Stimulated activated CD8-positive, alpha-beta memory T cell treated with anti-CD3 and anti-CD28 coated beads, Interleukin-7, amount 100 ng/mL, for 48 hours (primary cell): ENCODE results near the gene ZC3H18.

Experiments
- DNase-seq, 2 donors: peaks; one replicate each; pipeline ENCODE4 v3.0.0-alpha.2; 2020; ENCODE audit warnings: low read depth in 1 of 2; ENCODE audit errors: extremely low read depth in 1 of 2

Gene ZC3H18

DNA sequence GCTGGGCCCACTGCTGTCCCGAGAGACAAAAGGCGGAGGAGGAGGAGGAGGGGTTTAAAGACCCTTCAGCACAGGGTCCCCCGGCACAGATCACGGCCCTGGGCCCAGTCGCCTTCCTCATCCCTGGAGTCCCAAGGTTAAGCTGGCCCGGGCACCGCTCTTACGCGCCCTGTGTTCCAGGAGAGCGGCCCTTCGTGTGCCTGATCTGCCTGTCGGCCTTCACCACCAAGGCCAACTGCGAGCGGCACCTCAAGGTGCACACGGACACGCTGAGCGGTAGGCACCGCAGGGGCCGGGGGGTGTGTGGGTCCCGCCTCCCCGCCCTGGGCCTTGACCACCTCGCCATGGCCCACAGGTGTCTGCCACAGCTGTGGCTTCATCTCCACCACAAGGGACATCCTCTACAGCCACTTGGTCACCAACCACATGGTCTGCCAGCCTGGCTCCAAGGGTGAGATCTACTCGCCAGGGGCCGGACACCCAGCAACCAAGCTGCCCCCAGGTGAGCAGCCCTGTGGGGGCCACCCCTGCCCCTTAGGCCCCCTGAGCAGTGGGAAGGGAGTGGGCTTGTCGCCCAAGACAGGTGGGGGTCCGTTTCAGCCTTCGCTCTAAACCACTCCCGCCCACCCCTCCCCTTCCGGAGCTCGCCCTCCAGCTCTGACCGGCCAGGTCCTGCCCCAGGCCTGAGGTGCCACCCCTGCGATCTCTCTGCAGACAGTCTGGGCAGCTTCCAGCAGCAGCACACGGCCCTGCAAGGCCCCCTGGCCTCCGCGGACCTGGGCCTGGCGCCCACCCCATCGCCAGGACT lies 37.6 kb upstream of the ZC3H18 start:
- no peak for DNase-seq

DNA sequence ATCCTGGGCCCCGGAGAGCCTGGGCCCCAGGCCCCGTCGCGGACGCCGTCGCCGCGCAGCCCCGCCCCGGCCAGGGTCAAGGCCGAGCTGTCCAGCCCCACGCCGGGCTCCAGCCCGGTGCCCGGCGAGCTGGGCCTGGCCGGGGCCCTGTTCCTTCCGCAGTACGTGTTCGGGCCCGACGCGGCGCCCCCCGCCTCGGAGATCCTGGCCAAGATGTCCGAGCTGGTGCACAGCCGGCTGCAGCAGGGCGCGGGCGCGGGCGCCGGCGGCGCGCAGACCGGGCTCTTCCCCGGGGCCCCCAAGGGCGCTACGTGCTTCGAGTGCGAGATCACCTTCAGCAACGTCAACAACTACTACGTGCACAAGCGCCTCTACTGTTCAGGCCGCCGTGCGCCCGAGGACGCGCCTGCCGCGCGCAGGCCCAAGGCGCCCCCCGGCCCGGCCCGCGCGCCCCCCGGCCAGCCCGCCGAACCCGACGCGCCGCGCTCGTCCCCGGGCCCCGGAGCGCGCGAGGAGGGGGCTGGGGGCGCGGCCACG lies 36.8 kb upstream of the ZC3H18 start:
- DNase-seq, result no peak

DNA sequence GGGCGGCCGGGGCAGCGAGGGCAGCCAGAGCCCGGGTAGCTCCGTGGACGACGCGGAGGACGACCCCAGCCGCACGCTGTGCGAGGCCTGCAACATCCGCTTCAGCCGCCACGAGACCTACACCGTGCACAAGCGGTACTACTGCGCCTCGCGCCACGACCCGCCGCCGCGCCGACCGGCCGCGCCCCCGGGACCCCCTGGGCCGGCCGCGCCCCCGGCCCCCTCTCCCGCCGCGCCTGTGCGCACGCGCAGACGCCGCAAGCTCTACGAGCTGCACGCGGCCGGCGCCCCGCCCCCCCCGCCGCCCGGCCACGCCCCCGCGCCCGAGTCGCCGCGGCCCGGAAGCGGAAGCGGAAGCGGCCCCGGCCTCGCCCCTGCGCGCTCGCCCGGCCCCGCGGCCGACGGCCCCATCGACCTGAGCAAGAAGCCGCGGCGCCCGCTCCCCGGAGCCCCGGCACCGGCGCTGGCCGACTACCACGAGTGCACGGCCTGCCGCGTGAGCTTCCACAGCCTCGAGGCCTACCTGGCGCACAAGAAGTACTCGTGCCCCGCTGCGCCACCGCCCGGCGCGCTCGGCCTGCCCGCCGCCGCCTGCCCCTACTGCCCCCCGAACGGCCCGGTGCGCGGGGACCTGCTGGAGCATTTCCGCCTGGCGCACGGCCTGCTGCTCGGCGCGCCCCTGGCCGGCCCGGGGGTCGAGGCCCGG lies 36.1 kb upstream of the ZC3H18 start:
- peak; percentile 45 to 69 for DNase-seq

DNA sequence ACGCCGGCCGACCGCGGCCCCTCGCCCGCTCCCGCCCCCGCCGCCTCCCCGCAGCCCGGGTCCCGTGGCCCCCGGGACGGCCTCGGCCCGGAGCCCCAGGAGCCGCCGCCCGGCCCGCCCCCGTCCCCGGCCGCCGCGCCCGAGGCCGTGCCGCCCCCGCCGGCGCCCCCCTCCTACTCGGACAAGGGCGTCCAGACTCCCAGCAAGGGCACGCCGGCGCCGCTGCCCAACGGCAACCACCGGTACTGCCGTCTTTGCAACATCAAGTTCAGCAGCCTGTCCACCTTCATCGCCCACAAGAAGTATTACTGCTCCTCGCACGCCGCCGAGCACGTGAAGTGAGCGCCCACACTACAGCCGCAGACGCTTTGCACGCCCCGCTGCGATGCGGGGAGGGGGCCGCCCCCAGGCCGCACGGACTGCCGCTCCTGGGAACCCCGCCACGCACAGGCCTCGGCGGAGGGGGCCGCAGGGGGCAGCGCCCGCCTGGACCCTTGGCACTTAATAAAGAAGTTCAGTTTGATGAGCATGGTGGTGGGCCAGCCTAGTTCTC lies 35.5 kb upstream of the ZC3H18 start:
- DNase-seq, result no peak

DNA sequence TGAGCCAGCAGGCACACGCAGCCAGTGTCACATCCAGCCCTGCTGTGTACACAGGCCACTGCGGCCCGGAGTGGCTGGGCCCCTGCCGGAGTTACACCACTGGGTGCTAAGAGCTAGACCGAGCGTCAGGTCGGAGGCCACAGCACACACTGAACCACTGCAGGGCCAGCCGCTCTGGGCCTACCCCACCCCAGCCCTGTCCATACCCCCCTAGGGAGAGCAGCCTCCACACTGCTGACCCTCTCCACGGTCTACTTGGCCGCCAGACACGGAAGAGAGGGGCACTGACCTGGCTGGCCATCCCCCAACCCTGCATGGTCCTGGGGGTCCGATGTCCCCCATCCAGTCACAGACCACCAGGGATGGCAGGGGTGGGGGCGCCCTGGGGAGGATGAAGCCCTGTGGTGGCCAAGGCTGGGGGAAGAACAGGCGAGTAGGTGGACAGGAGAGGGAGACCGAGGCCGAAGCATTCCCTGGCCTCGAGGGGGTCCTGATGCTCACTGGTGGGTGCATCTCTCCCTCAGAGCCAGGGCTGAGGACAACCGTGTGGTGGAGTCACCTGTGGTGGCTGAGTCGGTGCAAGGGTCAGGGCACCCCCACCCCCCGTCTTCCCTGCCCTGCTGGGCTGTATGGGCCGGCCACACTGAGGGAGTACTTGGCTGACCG lies 34.9 kb upstream of the ZC3H18 start:
- no peak for DNase-seq

DNA sequence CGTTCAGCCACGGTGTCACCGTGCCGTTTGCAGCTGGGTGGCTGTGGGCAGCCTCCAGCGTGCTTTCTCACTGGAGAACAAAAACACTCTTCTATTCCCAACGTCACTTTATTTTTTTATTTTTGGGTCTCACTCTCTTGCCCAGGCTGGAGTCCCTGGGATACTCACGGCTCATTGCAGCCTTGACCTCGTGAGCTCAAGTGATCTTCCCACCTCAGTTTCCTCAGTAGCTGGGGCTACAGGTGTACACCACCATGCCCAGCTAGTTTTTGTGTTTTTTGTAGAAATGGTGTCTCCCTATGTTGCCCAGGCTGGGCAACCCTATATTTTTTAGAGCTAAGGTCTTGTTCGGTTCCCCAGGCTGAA lies 34.4 kb upstream of the ZC3H18 start:
- DNase-seq, result no peak

DNA sequence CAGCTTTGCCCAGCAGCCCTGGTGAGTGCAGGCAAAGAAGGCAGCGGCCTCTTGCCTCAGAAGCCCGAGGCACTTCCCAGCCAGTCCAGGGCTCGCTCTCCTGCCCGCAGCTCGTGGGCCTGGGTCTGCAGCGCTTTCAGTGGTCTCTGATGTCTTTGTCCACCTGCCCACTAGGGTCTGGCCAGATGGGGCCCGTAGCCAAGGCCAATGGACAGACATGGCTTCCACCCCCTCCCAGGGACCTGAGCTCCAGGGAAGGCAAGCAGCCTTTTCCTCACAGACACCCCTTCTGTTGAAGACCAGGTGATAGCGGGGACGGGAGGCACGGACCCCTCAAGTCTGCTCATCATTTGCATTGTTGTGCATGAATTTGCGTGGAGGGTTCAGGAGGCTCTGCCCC lies 33.7 kb upstream of the ZC3H18 start:
- no peak for DNase-seq

DNA sequence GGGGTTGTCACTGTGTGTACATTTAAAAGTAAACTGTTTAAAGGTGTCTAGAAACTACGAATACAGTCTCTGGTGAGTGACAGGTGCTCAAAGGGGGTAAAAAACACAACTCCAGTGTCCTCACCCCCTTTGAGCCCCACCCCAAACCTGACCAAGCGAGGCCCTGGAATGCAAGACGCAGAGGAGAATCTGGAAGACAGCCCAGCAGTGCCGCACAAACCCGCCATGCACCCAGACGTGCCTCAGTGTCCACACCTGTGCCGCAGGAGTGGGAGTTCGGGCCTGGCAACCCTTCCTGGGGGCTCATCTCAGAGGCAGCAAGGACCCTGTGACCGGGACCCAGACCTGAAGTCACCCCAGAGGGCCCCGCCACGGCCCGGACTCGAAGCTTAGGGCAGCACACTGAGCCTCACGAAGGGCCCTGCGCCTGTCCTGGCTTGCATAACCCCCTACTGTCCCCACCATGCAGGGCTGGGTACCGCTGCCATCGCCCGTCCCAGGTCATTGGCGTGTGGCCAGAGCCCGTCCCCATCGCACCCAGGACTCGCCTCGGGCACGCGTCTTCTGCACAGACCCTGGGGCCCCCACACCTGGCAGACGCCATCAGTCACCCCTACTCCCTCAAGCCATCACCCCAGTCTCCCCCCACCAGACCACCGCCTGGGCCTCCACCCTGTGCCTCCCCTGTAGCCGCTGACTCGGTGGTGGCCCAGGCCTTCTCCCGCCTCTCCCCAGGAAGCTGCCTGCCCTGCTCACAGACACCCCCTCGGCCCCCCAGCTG lies 33.0 kb upstream of the ZC3H18 start:
- DNase-seq, result no peak

DNA sequence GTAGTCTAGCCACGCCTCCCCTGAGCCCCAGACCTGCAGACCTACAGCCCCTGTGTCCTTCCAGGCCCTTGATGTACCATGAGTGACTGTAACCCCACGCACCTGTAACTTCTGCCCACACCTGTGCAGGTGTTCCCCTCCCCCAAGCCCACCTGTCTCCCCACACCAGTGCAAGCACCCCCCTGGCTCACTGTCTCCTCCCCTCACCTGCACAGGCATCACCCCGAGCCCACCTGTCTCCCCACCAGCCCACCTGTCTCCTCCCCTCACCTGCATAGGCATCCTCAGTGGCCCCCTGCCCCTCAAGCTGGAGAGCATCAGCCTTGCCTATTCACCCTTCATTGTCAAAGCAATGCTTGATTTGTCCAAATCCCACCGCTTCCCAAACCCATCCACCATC lies 32.3 kb upstream of the ZC3H18 start:
- DNase-seq, result no peak

DNA sequence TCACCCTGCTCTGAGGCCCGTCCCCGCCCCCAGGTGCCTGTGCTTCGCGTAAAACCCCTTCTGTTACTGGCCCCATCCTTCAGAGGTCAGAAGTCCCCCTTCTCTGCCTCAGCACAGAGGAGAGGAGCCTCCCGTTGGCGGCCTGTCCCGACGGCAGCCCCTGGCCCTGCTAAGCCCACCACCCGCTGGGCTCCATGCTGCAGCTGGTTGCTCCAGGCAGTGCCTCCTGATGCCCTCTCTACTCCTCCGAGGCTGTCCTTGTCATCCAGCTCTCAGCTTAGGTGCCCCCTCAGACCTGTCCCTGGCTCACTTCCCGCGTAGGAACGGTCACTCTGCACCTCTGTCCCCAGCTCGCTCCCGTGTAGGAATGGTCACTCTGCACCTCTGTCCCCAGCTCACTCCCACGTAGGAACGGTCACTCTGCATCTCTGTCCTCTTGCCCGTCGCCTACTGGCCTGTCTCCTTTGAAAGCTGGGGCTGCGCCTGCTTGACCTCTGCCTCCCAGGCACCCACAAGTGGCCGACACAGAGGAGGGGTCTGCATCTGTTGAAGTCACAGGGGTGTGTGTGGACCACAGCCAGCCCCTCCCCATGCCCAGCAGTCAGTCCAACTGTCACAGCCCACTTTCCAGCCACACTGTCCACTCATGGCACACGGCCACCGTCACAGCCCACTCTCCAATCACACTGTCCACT lies 31.7 kb upstream of the ZC3H18 start:
- DNase-seq, result no peak

DNA sequence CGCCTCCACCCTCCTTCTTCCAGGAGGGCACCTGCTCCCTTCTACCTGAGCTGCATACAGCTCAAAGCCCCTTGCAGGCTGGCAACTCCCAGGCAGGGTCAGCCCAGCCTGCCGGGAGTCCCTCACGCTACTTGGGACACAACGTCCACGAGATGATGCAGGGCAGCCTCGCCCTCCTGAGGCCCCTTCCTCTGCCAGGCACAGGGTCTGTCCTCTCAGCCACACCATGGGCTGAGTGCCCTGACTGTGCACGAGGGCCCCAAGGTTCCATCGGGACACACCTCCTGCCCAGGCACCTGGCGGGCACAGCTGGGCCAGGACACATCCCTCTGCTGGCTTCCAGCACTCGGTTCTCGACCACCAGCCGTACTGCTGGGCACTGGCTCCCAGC lies 30.9 kb upstream of the ZC3H18 start:
- DNase-seq, result no peak

DNA sequence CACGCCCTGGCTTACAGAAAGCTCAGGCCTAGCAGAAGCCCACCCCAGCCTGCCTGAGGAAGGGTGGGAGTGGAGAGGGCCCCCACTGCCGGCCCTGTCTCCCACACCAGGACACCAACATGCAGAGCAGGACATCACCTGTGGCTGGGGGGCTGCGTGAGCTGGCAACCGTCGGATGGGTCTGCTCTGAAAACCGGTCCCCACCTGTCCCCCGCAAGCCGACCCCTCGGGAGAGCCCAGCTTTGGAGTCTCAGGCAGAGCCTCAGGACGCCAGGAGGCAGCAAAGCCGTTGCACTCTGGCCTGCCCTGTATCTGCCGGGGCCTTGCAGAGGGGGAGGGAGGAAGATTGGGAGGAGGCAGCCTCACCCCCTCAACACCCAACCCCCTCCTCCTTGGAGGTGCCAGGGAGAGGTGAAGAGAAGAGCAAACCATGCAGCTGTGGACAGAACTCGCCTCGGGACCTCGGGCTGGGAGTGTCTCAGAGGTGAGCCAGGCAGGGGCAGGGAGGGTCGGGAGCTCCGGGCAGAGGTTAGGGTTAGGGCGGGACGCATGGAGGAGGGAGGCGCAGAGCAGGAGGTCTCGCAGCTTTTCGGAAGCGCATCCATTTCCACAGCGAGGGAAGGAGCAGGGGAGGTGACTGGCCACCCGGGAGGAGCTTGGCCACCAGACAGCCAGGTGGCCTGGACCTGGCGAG lies 30.4 kb upstream of the ZC3H18 start:
- DNase-seq, result no peak

DNA sequence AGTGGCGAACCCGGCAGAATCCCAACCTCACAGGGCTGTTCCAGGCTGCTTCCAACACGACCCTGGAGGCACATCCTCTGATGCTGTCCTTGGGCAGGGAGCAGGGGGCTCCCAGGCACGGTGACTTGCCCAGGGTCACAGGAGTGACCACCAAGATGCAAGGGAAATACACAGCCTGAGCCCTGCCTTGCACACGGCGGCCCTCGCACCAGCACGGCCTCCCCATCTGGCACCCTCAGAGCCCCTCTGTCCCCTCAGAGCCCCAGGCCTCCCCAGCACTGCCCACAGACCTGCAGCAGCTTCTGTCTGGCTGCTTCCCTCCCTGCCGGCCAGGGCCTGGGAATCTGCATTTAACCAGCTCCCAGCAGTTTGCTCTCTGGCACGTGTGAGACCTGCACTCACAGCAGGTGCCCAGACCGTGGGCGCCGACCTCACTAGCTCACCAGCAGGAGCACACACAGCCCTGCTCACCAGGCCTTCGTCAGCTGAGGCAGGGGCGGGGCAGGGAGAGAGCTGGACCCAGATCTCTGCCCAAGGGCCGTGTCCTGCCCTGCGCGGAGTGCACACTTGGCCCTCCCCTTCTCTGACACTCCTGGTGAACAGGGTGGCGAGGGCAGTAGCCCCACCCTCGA lies 29.7 kb upstream of the ZC3H18 start:
- no peak for DNase-seq

DNA sequence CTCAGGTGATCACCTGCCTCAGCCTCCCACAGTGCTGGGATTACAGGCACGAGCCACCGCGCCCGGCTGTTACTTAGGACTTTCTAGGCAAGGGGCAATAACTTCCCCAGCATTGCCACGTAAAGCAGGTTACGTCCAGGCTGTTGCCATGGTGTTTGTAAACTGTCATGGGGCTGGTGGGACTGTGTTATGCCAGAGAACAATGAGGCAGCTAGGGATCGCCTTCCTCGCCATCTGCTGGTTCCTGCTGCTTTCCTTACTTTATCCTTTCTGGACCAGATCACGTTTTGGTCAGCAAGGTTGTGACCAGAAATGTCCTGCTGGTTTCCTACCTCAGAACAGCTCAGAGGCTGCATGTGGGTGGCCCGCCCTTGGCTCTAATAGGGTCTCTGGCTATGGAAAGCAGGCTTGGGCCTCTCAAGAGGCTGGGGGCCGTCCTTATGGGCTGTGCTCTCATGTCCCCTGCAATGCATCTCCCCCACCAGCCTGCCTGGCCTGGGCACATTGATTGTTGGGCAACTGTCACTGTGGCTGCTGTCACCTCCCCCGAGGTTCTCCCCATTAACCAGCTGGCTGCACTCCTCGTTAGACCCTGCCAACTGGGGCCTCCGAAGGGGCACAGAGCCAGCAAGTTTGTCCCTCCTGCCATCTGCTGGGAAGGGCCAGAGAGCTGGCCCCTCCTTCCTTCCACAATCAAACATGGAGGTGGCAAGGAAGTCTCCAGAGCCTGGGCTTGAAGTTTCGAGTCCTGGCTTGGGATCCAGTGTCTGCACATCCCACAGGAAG lies 28.2 kb upstream of the ZC3H18 start:
- DNase-seq, result no peak

DNA sequence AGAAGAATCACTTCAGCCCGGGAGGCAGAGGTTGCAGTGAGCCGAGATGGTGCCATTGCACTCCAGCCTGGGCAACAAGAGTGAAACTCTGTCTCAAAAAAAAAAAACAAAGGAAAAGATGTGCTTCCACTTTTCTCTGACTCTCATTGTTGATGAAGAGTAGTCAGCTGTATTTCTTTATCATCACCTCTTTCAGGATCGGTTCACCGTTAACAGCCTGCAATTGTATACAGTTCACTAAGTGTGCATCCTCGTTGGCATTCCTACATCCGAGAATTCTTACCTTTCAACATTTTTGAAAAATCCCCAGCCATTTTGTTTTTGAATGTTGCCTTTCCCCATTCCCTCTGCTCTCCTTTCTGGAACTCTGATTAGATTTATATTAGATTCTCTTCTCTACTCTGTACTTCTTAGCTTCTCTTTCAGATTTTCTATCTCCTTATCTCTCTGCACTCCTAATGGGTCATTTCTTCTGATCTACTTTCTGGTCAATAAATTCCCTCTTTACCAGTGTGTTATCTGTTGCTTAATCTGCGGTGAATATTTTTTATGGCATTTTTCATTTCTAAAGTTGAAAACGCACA lies 26.9 kb upstream of the ZC3H18 start:
- no peak for DNase-seq

DNA sequence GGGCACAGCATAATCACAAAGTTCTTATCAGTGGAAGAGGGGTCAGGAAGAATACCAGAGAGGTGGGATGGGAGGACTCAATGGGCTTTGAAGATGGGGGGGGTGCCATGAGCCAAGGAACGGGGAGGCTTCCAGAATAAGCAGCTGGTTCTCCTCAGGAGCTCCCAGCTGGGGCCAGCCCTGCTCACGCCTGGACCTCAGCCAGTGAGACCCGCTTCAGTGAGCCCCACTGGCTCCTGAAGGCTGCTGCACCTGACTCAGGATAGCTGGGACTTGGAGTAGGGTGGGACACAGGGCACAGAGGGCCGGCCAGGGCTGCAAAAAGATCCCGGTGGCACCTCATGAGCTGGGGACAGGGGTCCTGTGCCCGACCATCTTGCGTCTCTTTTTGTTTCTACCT lies 24.4 kb upstream of the ZC3H18 start:
- no peak for DNase-seq

DNA sequence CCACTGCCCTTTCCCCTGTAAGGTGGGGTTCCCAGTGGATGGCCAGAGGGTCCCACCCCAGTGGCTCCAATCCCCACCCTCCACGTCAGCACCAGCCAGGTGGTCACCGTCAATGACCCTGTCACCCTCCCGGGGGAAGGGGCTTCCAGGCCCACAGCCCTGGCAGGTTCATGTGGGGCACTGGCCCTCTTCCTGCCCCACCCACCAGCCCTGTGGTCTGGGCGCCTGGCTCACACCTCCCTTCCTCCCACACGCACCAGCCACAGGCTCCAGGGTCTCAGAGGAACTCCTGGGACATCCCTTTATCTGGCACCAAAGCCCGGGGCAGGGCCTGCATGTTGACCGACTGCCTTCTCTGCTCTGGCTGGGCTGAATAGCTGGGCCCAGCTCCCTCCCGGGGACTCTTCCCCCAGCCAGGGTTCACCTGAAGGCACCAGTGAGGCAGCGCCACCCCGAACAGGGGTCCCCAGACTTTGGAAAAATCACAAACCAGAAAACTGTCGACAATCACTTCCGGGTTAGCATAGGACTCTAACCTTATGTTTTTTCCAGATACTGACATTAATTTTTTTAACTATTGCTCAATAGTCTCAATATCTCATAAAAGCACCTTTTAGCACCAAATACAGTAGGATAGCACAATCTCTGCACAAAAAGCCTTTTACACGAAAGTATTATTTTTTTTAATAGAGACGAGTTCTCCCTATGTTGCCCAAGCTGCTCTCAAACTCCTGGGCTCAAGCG lies 21.9 kb upstream of the ZC3H18 start:
- DNase-seq, result no peak
